Endothelial cell (in vitro differentiated cells): ENCODE data around the gene FBRSL1. TPM values are rescaled to one million over a fixed set of nuclear protein-coding genes. Genes with fewer than 3 reads are reported as not detected.
"Not testable (repeated sequence)": the region's sequence is repeated elsewhere in the genome, so short reads cannot be mapped to it uniquely, and the experiment has no call there.

Experiments
- DNase-seq: peaks from one replicate; pipeline ENCODE4 v3.0.0; 2021; ENCODE audit warnings: low spot score
- H3K27ac Mint-ChIP-seq: one replicate; pipeline ENCODE4 v1.8.0; 2021; ENCODE audit warnings: mixed read lengths, inconsistent platforms; ENCODE audit not compliant: unreplicated experiment
- H3K27me3 Mint-ChIP-seq: one replicate; pipeline ENCODE4 v1.8.0; 2021; ENCODE audit warnings: mild to moderate bottlenecking, moderate library complexity, mixed read lengths, inconsistent platforms; ENCODE audit not compliant: unreplicated experiment
- H3K36me3 Mint-ChIP-seq: one replicate; pipeline ENCODE4 v1.8.0; 2021; ENCODE audit warnings: mild to moderate bottlenecking, low read depth, mixed read lengths, inconsistent platforms; ENCODE audit not compliant: unreplicated experiment
- H3K4me1 Mint-ChIP-seq: one replicate; pipeline ENCODE4 v1.8.0; 2021; ENCODE audit warnings: mild to moderate bottlenecking, mixed read lengths, inconsistent platforms; ENCODE audit not compliant: unreplicated experiment
- H3K4me3 Mint-ChIP-seq: one replicate; pipeline ENCODE4 v1.8.0; 2021; ENCODE audit warnings: mild to moderate bottlenecking, mixed read lengths, inconsistent platforms; ENCODE audit not compliant: unreplicated experiment
- H3K9me3 Mint-ChIP-seq: one replicate; pipeline ENCODE4 v1.8.0; 2021; ENCODE audit warnings: mixed read lengths, inconsistent platforms; ENCODE audit not compliant: unreplicated experiment
- CTCF ChIP-seq: fragments of 200-600 bp; sonication (generic); IDR thresholded peaks from one replicate; pipeline ENCODE4 v1.5.0; 2021; ENCODE audit warnings: antibody characterized with exemption; ENCODE audit not compliant: unreplicated experiment
- total RNA-seq: library from RNA; stranded (reverse); fragmentation: NEBNext Ultra II Directional; extraction: Animal tissue kit (Norgen Biotek cat#: 25700); gene quantifications from one replicate; pipeline ENCODE4 v1.2.1, GENCODE V29; 2021; ENCODE audit not compliant: unreplicated experiment

The FBRSL1 gene
- total RNA-seq, 1 donor from 2014 or later = 38.4 TPM

DNA sequence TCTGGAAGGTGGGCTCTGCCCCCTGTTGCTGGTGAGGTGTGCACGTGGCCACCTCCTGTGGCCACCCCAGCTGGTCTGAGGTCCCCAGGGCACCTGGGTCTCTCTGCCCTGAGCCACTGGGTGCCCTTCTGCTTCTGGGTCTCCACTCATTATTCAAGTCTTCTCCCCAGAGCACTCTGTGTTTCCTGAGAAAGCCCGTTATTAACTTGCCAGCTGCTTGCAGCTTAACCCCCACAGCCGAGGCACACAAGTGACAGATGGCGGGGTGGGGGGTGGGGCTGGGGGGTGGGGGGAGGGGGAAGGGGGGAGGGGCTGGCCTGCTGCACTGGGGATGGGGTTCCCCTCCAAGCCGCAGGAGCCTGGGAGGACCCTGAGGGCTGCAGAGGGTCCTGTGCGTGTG, 40.5 kb downstream of the FBRSL1 start:
- peaks cover 25% of the 10 kb centered on the region for H3K27me3 Mint-ChIP-seq
- H3K9me3 Mint-ChIP-seq = peaks cover 15% of the 10 kb centered on the region
- no peak overlapping the region for H3K4me3 Mint-ChIP-seq
- TF ChIP-seq CTCF = no peak
- peaks cover 4% of the 10 kb centered on the region for H3K4me1 Mint-ChIP-seq
- peaks cover 19% of the 10 kb centered on the region for H3K36me3 Mint-ChIP-seq
- DNase-seq = no peak
- no peak overlapping the region for H3K27ac Mint-ChIP-seq

DNA sequence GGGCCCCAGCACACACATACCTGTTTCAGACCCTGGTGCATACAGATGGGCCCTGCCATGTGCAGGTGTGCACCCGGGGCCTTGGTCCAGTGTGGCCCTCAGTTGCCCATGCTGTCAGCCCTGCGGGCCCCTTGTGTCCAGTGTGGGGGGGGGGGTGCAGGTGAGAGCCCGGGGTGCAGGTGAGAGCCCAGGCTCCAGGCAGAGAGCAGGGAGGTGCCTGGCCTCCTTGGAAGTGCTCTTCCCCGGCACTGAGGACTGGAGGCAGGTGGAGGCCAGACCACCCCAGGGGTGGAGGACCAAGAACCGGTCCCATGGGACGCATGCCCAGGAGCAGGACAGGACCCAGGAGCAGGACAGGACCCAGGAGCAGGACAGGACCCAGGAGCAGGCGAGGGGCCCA, 40.9 kb downstream of the FBRSL1 start:
- DNase-seq = no peak
- H3K27me3 Mint-ChIP-seq = peaks cover 26% of the 10 kb centered on the region
- H3K4me1 Mint-ChIP-seq = peaks cover 4% of the 10 kb centered on the region
- H3K9me3 Mint-ChIP-seq = peaks cover 19% of the 10 kb centered on the region
- H3K36me3 Mint-ChIP-seq = peaks cover 22% of the 10 kb centered on the region
- H3K27ac Mint-ChIP-seq = no peak overlapping the region
- no peak for TF ChIP-seq CTCF
- no peak overlapping the region for H3K4me3 Mint-ChIP-seq

DNA sequence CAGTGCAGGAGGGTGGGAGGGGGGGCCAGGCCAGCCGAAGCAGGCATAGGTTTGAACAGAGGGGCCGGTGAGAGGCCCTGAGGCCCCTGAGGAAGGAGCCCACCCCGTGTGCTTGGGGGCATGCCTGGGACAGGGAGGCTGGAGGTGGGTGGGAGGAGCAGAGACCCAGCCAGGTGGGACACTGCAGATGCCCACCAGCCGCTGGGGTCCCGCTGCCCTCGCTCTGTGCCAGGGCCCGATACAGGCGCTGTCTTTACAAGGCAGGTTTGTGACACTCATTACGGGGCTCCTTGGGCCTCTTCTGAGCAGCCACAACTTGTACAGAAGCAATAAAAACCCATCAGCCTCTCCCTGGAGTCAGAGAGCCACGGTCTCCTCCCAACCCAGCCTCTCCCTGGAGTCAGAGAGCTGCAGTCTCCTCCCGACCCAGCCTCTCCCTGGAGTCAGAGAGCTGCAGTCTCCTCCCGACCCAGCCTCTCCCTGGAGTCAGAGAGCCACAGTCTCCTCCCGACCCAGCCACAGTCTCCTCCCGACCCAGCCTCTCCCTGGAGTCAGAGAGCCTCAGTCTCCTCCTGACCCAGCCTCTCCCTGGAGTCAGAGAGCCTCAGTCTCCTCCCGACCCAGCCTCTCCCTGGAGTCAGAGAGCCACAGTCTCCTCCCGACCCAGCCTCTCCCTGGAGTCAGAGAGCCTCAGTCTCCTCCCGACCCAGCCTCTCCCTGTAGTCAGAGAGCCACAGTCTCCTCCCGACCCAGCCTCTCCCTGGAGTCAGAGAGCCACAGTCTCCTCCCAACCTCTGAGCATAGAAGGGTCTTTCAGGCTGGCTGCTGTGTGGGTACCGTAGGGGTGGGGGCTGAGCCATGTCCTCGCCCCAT, 43.0 kb downstream of the FBRSL1 start:
- peaks cover 32% of the 10 kb centered on the region for H3K36me3 Mint-ChIP-seq
- peaks cover 24% of the 10 kb centered on the region for H3K9me3 Mint-ChIP-seq
- not testable (repeated sequence) for DNase-seq, H3K27ac Mint-ChIP-seq, H3K4me1 Mint-ChIP-seq
- peak overlapping the region; percentile 25 for H3K4me3 Mint-ChIP-seq
- H3K27me3 Mint-ChIP-seq = peaks cover 41% of the 10 kb centered on the region

DNA sequence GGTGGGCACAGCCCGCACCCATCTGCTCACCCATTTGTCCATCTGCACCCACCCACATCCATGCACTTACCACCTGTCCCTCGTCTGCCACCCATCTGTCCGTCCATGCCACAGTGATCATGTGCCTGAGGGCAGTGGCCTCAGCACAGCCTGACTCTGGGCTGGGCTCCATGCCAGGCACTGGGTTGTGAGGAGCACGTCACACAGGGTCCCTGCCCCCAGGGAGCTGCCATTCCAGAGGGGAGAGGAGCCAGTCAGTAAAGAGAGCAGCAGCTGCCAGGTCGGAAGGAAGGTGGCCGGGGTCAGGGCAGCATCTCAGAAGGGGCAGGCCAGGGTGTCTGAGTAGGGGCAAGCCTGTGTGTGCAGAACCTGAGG, 43.6 kb downstream of the FBRSL1 start:
- H3K36me3 Mint-ChIP-seq = peaks cover 32% of the 10 kb centered on the region
- no peak for TF ChIP-seq CTCF
- peaks cover 41% of the 10 kb centered on the region for H3K27me3 Mint-ChIP-seq
- peak overlapping the region; percentile 25 for H3K4me3 Mint-ChIP-seq
- peaks cover 24% of the 10 kb centered on the region for H3K9me3 Mint-ChIP-seq
- DNase-seq = no peak
- no peak overlapping the region for H3K27ac Mint-ChIP-seq
- H3K4me1 Mint-ChIP-seq = peaks cover 4% of the 10 kb centered on the region

GRCh38 chr12:132534076-132534475, 44.1 kb downstream of the FBRSL1 start:
- peaks cover 24% of the 10 kb centered on the region for H3K9me3 Mint-ChIP-seq
- H3K27me3 Mint-ChIP-seq = peaks cover 39% of the 10 kb centered on the region
- no peak for DNase-seq
- H3K4me1 Mint-ChIP-seq = peaks cover 4% of the 10 kb centered on the region
- no peak overlapping the region for H3K4me3 Mint-ChIP-seq
- peaks cover 32% of the 10 kb centered on the region for H3K36me3 Mint-ChIP-seq
- H3K27ac Mint-ChIP-seq = no peak overlapping the region
- TF ChIP-seq CTCF = no peak
